Endometrial microvascular endothelial cells (primary cell): Measurements from ENCODE around the gene SMYD5. TPM values are rescaled to one million over a fixed set of nuclear protein-coding genes. Genes with fewer than 3 reads are reported as not detected.

Experiments
- in situ Hi-C: cut with HindIII; loops from 2 replicates; pipeline ENCODE4 v1.10.0; 2017; ENCODE audit warnings: low sequenced_read_pairs, low pct_unique_long_range_greater_than_20kb; ENCODE audit errors: inconsistent ontology term
- total RNA-seq: library from RNA; depleted of rRNA; stranded (reverse); fragments of >200 nt; gene quantifications from one replicate; pipeline ENCODE4 v1.2.3, GENCODE V29; 2015; ENCODE audit errors: inconsistent ontology term

SMYD5 gene
- total RNA-seq, 1 donor from 2014 or later, result 39.1 TPM

GRCh38 chr2:73268366-73268829 lies 54.4 kb downstream of the SMYD5 start:
- in situ Hi-C loops, result no loop called here

GRCh38 chr2:73268830-73269685 lies 55.0 kb downstream of the SMYD5 start:
- in situ Hi-C loops, result no loop called here

GRCh38 chr2:73269686-73270465 lies 55.8 kb downstream of the SMYD5 start:
- in situ Hi-C loops, result no loop called here

- in situ Hi-C loops, result no loop called here
Observed at GRCh38 chr2:73272270-73272669, 58.2 kb downstream of the SMYD5 start.

Other genes starting within 250 kb of the SMYD5 start
- 11.9 TPM for gene SFXN5, start 142.5 kb upstream of the SMYD5 start, total RNA-seq
- gene RAB11FIP5, start 101.3 kb upstream of the SMYD5 start, total RNA-seq, result 77.5 TPM
- gene NOTO, start 11.7 kb upstream of the SMYD5 start, total RNA-seq, result not detected
- 33.3 TPM for gene PRADC1, start 19.0 kb downstream of the SMYD5 start, total RNA-seq
- 575 TPM for gene CCT7, start 20.1 kb downstream of the SMYD5 start, total RNA-seq
- not detected for gene FBXO41, start 70.2 kb downstream of the SMYD5 start, total RNA-seq
- gene EGR4, start 79.3 kb downstream of the SMYD5 start, total RNA-seq, result not detected
- 9.8 TPM for gene ALMS1, start 171.6 kb downstream of the SMYD5 start, total RNA-seq